DLD1 (cell line): ENCODE data around the gene ZFYVE28.
"Not testable (repeated sequence)": the region's sequence is repeated elsewhere in the genome, so short reads cannot be mapped to it uniquely, and the experiment has no call there.

Experiments used
- in situ Hi-C: cut with HindIII; loops from 2 replicates; pipeline ENCODE4 v1.10.0; 2017; ENCODE audit warnings: low sequenced_read_pairs

ZFYVE28 gene

DNA sequence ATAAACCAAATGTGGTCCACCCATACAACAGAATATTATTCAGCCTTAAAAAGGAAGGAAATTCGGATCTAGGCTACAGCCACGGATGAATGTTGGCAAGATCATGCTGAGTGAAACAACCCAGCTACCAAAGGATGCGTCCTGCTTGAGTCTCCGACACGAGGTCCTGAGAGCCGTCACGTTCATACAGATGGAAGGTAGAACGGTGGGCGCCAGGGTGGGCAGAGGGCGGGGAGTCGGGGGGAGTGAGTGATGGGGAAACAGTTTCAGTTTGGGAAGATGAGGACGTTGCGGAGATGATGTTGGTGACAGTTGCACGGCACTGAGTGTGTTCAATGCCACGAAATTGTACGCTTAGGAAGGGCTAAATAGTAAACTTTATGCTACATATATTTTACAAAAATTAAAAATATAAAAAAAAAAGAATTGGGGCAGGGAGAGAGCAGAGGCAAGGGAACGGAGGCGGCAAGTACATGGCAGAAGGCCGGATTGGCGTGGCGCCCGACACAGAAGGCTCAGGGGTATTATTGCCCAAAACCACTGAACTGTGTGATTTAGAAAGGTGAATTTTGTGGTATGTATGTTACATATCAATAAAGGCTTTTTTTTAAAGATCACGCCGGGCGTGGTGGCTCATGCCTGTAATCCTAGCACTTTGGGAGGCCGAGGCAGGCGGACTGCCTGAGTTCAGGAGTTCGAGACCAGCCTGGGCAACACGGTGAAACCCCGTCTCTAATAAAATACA is 141.7 kb downstream of the ZFYVE28 start:
- in situ Hi-C loops: no loop called here

DNA sequence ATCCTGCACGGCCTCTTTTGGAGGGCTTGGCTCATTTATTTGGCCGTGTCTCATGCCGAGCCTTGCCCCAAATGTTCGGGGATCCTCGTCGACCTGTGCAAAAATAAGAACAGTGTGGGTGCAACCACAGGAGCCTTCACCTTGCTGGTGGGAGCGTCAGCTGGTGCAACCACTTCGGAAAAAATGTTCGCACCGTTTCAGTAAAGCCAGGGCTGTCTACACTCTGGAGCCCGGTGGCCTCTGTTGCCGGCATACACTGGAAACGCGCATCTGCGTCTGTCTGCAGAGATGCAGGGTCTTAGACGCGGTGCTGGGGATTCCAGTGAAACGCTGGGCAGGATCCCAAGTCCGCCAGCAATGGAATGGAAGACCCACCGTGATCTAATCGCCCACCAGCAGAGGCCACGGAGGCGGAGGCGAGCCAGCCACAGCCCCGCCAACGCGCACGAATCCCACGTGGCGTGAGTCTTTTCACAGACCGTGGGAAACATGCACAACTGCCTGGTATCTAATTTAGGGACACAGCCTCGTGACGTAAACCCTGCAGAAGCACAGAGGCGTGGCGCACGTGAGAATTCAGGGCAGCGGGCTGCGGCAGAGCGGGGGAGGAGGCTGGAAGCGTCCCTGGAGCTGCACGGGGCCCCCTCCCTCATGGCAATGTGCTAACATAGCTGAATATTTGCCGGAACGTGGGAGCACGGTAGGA is 142.7 kb downstream of the ZFYVE28 start:
- in situ Hi-C loops: no loop called here

DNA sequence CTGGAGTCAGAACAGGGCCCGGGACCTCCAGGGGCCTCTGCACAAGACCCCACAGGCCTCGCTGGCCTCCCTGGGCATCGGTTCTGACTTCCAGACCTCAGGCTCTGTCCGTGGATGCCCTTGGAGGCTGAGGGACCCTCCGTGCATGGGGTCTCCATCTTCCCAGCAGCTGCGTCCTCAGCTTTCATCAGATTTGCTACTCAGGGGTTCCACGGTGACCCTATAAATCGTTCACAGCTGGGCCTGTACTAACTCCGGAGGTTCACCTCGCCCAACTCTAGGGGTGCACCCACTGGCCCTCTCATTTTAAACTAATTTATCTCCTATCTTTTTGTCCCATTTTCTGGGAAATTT is 143.4 kb downstream of the ZFYVE28 start:
- in situ Hi-C loops: not testable (repeated sequence)

DNA sequence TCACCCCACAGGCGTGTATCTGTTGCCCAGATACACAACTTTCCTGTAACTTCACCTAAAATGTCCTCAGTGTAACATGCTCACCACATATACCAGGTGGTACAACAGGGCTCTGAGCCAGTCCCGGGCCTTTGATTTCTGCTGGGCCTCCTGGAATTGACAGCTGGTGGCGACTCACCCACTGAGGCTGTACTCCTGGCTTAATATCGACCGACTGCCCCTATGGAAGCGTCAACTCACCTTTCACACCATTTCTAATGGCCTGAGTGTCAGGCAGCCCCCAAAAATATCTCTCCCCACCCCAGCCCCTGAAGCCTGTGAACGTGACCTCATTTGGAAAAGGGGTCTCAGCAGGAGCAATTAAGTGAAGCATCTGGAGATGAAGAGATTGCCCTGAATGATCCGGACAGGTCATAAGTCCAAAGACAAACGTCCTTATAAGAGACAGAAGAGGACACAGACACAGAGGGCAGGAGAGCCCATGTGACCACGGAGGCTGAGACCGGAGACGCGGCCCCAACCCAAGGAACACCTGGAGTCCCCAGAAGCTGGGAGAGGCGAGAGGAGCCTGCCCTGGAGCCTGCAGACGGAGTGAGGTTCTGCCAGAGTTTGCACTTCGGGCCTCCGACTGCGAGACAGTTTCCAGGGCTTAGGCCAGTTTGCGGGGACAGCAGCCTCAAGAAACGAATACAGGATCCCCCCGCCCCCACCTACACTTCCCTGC is 144.0 kb downstream of the ZFYVE28 start:
- in situ Hi-C loops: no loop called here

DNA sequence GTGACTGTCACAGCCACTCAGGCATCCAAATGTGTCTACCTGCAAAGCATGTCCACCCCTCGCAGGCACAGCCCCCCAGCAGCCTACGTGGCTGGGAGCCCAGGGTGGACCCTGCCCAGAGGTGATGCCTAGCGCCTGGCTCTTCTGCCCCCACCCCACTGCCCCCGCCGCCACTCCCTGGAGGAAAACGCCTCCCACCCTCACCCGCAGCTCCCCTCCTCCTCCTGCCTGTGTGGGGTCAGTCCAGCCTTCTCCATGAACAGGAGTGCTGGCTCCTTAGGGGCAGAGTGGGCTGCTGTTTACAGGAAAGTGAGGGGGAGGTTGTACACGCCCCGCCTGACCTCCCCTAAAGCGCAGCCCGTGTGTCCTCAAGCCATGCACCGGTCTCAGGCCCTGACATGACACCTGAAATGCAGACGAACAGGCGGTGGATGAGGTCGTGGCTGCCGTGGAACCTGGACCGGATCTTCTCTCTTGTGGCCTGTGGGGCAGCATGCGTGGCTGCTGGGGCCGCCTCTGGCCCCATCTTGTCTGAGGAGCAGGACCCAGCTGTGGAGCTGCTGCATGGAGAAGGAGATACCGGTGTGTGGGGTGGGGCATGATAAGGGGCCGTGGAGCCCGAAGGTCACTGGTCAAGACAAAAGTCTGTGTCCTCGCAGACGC is 144.7 kb downstream of the ZFYVE28 start:
- in situ Hi-C loops: no loop called here

DNA sequence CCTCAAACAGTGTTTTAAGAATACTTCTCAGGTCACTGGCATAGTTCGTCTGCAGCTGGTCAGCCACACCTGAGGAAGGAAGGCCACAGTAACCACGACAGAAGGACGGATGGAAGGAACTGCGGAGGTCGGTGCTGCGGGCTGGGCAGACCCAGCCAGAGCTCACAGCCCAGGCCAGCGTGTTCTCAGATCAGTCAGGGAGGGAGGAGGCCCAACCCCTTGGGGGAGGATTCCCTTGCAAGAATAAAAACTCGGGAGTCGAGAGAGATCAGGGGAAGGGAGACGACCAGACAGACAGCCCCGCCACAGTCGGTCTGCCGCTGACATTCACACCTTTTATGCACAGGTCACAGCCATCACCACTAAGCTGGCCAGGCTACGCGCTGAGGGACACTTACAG is 145.2 kb downstream of the ZFYVE28 start:
- in situ Hi-C loops: no loop called here

DNA sequence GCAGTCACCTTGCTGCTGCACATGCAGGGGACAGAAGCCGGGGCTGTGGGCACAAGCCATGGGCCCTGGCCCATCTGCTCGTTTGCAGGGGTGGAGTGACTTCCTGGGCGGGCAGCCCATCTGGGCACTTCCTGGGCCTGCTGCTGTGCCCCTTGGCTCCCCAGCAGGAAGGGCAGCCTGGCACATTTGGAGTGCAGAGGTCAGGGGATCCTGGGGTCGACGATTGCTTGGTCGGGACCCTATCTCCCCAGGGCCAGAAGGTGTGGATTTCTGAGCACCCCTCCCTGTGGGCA is 145.7 kb downstream of the ZFYVE28 start:
- in situ Hi-C loops: no loop called here

DNA sequence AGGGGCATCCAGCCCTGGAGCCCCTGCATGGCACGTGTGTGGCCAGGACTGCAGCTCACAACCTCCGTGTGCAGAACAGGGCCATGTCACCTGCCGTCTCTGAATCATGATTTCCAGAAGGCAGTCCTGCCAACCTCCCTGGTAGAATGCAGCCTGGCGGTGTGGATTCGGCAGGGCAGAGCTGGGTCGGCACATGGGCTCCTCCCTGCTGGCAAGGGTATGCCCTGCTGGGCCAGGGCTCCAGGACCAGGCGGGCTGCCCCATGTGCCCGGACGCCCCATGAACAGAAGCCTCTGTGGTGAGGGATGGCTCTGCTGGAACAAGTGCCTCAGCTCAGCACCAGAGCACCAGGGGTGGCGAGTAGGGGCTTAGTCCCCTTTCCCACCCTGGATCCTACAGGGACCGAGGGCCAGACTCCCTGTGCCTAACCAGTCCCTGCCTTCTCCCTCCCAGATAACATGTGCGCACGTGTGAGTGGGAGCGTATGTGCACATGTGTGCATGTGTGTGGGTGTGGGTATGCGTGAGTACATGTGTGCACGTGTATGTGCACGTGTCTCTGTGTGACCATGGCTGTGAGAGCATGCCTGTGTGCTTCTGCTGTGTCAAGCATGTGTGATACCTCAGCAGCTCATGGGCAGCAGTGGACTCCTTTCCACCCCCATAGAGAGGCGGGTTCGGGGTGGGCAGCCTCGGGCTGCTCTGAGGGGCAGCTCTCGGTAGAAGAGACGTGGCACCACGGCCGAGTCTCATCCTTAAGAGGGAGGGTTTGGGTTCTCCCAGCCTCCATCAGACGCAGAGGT is 146.2 kb downstream of the ZFYVE28 start:
- in situ Hi-C loops: no loop called here

DNA sequence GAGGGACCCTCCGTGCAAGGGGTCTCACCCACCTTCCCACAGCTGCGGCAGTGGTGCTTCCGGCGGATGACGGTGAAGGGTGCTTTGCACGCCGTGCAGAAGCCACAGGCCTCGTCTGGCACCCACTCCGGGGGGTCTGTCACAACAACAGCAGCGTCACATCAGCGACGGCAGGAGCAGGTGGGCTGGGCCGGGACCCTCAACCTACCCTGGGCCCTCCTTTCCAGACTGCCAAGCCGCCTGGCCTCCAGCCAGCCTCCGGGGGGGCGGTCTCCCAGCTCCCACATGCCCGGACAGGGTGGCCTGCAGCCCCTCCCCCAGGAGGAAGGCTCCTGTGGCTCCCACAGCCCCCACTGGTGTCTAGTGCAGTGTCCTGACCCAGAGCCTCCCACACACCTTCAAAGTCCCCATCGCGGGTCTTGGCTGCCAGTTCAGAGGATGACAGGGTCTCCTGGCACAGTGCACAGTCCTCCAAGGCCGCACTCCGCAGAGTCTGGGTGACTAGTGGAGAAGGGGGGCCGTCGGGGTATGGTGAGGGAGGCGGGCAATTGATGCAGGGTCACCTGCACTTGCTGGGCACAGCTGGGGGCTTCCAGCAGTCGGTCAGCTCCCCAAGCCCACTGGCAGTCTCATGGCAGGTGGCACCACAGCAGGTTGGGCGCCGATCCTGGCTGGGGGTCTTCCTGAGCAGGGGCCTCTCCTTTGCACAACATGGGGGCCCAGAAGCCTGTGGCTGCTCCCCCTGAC is 147.0 kb downstream of the ZFYVE28 start:
- in situ Hi-C loops: no loop called here

DNA sequence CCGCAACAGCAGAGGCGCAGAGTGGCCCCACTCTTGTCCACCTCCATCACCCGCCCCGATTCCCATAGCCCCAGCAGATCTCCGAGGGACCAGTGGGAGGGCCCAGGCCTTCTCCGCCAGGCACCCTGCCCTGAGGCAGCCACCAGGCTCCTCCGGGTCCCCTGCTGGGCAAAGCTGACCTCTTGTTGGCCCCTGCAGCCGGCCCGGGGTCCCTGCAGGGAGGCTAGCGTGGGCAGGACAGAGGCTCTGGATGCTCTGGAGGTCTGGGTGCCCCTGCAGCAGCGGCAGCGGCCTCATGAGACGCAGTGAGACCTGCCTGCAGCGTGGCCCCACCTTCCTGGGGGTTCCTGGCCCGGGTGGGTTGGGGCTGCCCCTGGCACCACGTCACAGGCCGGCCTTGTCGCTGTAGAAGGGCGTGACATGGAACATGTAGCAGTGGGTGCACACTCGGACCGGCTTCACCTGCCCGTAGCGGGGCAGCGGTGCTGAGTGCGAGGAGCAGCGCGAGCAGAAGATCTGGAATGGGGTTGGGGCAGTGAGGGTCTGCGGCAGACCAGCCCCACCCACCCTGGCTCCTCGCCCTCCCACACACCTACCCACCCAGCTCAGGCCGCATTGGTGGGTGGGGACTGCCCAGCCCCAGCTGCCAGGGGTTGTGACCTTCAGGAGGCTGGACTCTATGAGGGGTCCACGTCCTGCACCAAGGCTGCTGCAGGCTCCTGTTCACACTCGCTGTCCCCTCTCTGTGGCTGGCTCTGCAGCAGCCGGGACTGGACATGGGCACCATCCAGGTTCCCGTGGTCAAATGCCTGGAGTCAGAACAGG is 147.9 kb downstream of the ZFYVE28 start:
- in situ Hi-C loops: no loop called here

DNA sequence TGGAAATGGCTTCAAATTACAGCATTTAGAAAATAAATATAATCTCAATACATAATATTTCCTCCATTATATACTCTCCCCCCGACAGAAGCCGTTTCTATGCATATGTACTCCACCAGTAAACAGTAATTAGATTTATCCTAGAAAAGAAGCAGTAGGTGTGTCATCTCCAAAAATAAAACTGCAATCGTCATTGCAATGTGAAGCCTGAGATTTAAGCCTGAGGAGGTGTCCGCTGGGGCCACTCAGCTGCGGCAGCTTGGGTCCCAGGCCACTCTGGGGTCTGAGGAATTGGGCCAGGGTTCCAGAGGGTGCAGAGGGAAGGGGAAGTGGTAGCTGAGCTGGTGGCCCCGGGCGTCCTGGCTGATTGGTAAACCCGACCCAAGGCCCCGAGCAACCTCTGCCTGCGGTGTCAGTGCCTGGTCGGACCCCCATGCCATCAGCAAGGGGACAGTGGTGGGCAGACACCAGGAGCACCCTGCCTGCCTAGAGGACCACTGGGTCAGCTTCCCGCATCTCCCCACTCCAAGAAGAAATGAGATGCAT is 148.8 kb downstream of the ZFYVE28 start:
- in situ Hi-C loops: no loop called here

DNA sequence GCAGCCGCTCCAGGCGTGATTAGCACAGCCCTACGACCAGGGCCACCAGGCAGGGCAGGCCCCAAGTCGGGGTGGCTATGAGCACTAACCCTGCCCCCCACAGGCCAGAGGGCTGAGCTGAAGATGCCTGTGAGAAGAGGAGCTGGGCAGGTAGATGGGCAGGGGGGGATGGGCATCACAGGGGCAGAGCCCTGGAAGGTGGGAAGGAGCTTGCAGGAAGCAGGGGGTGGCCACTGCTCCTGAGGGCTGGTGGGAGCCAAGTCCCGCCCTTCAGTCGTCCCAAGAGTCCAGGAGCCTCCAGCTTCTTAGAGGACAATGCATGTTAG is 149.3 kb downstream of the ZFYVE28 start:
- in situ Hi-C loops: no loop called here

DNA sequence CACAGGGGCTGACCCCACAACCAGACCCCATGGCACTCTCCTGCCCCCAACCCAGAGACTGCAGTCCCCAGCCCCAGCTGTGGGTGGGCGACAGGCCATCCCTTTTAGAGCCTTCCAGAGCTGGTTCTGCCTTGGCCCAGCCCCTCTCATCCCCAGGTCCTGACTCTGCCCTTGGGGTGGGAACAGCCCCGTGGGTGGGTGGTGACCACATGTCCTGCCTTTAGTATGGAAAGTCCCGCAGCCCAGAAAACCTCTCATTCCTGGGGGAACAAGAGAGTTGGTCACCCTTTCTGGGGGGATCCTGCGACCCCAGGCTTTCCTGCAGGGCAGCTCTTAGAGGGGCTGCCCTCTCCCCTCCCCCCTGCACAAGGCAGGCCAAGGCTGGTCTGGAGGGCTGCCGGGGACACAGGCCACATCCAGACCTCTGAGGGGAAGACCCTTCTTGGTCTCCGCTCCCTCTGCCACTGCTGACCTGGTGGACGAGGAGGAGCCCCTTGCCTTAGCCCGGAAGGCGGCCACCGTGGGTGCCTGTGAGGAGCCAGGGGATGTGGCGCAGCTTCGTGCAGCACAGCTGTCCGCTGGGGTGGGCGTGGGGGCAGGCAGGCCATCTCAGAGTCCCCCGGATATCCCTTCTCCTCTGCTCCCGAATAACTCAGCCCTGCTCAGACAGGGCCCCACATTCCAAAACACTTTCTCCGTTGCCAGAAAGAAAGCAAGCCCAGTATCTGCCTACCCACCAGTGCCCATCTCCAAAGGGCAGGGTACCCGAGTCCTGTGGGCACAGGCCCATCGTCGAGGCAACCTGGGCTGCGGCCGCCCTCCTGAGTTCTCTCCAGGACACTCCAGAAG is 149.9 kb downstream of the ZFYVE28 start:
- in situ Hi-C loops: no loop called here

DNA sequence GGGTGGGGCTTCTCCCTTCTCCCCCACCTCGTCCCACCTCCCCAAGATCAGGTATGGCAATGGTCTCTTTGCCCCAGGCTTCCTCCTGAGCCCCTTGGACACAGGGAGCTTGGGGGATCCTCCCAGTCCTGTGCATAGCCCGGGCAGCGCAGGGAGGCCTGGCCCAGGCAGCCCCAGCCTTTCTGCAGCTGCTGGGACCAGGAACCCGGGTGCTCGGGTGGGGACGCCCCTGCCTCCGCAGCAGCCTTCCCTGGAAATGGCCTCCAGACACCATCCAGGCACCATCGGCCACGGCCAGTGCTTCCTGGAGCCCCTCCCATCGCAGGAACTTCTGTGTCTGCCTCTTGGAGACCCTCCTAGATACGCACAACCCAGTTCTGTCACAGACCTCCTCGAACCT is 150.6 kb downstream of the ZFYVE28 start:
- in situ Hi-C loops: no loop called here

DNA sequence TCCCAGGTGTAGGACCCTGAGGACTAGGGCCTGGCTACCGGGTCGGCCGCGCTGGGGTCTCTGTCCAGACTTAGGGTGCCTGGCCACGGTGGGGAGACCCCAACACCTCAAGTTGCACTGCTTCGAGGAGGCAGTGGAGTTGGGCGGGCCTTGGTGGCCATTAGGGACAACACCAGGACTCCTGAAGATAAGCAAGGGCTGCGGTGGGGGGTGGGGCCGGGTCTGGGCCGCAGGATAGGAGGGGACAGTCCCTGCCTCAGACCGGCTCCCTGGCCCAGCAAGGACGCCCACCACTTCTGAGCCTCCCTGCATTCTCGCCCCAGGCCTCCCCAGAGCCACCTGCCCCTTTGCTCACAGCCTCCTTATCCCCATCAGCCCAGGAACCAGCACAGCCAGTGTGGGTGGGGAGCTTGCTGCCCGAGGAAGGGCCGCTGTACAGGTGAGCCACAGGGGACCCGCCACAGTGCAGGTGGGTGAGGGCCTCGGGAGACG is 151.1 kb downstream of the ZFYVE28 start:
- in situ Hi-C loops: no loop called here

DNA sequence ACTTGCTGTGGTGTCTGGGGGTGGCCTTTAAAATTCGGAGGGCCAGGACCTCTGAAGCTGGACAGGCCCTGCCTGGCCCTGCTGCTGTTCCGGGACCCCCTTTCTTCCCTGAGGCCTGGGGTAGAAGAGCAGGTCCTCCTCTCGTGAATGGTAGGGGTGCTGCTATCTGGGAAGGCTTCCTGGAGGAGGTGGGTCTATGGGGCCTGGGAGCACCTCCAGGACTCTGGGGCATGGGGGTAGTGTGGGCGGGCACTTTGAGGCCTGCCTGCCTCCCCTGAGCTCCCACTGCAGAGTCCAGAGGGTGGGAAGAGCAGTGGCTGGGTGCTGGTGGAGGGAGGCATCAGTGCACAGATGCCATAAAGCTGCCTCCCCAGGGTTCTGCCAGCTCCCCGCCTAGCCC is 151.6 kb downstream of the ZFYVE28 start:
- in situ Hi-C loops: no loop called here

DNA sequence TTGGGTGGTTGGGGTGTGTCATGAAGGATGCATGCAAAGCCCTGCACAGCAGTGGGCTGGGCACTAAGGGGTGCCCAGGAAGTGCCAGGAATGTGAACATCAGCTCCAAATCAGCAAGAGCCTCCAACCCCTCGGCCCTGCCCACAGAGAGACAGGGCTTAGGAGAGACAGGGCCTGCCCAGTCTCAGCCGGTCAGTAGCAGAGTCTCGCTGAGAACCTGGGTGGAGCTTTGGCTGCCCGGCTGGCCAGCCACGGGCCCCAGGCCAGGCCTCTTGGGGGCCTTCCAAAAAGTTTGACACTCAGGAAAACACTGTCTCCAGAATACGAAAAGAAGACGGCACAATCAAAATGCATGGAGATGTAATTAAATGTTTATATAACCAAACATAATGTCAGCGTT is 152.3 kb downstream of the ZFYVE28 start:
- in situ Hi-C loops: no loop called here
